GM23338 (cell line): ENCODE measurements around the gene PTPN21.
"Not testable (repeated sequence)": the region's sequence is repeated elsewhere in the genome, so short reads cannot be mapped to it uniquely, and the experiment has no call there.

Source experiments
- CREB1 ChIP-seq: fragments of 250-450 bp; sonication (Bioruptor Pico); IDR thresholded peaks from 2 replicates; pipeline ENCODE4 v1.5.0; 2020; ENCODE audit warnings: low read depth, mild to moderate bottlenecking, moderate library complexity
- CTCF ChIP-seq, 2 experiments: fragments of 200-600 bp in 1 of 2; sonication (generic) in 1 of 2; conservative IDR thresholded peaks; 2 replicates each; pipeline versions ENCODE4 v1.5.1 to v1.6.1; 2016 to 2017; ENCODE audit warnings: antibody characterized with exemption in 2 of 2, low read depth in 2 of 2, mild to moderate bottlenecking in 2 of 2, moderate library complexity in 1 of 2
- ETS1 ChIP-seq: IDR thresholded peaks from 2 replicates; pipeline ENCODE4 v1.6.1; 2016; ENCODE audit warnings: antibody characterized with exemption
- EZH2 ChIP-seq: fragments of 200-600 bp; sonication (generic); IDR thresholded peaks from one replicate; pipeline ENCODE4 v1.8.0; 2017; ENCODE audit warnings: antibody characterized with exemption, mild to moderate bottlenecking, low read depth; ENCODE audit not compliant: unreplicated experiment
- EZH2phosphoT487 ChIP-seq: fragments of 200-600 bp; sonication (generic); IDR thresholded peaks from one replicate; pipeline ENCODE4 v1.8.1; 2018; ENCODE audit warnings: antibody characterized with exemption; ENCODE audit not compliant: unreplicated experiment
- JUNB ChIP-seq: IDR thresholded peaks from one replicate; pipeline ENCODE4 v1.6.1; 2016; ENCODE audit warnings: antibody characterized with exemption; ENCODE audit not compliant: unreplicated experiment
- POLR2AphosphoS5 ChIP-seq: IDR thresholded peaks from 2 replicates; pipeline ENCODE4 v1.6.1; 2016; ENCODE audit warnings: antibody characterized with exemption, low read depth
- REST ChIP-seq: IDR thresholded peaks from one replicate; pipeline ENCODE4 v1.6.1; 2018; ENCODE audit warnings: antibody characterized with exemption; ENCODE audit not compliant: unreplicated experiment
- ZNF114 ChIP-seq: fragments of 250-450 bp; sonication (Bioruptor Pico); IDR thresholded peaks from 2 replicates; pipeline ENCODE4 v1.5.0; 2020; ENCODE audit warnings: mild to moderate bottlenecking, moderate library complexity
- ZNF331 ChIP-seq: fragments of 250-450 bp; sonication (Bioruptor Pico); IDR thresholded peaks from 2 replicates; pipeline ENCODE4 v1.5.0; 2020; ENCODE audit warnings: low read depth, mild to moderate bottlenecking, moderate library complexity

DNA sequence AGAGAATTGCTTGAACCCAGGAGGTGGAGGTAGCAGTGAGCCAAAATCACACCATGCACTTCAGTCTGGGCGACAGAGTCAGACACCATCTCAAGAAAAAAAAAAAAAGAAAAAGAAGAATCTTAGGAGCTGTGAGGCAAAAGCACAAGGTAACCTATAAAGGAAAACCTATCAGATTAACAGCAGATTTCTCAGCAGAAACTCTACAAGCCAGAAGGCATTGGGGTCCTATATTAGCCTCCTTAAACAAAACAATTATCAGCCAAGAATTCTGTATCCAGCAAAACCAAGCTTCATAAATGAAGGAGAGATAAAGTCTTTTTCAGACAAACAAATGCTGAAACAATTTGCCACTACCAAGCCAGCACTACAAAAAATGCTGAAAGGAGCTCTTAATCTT, 24.9 kb downstream of the PTPN21 start:
- not testable (repeated sequence) for TF ChIP-seq REST; ZNF114 (CRISPR knock-in tag); CTCF (conservative IDR thresholded peaks at IDR 0.05; ENCODE audit: low read depth in 2 of 2); EZH2; JUNB; POLR2AphosphoS5; EZH2phosphoT487; CREB1 (CRISPR knock-in tag); ZNF331; ETS1
